Measurements from ENCODE around the gene NSUN7.

DNA sequence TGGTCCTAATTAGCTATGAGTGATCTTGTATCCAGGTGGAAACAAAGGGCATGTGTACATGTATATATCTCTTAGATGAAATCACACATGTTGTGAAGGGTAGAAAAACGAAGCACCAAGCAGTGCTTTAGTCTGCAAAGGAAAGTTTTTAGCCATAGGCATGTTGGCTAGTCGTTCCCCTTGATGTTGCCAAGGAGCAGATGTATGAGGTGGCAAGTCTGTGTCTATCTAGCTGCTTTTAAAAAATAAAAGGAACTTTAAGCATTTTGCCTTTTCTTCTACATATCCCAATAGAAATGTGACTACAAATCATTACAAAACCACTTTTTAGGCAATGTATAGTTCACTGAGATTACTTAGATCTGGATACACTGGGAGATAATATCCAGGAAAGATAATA lies 63.1 kb downstream of the NSUN7 start:
- TF ChIP-seq ZSCAN29 (IDR thresholded peaks at IDR 0.05) (no peak), MTA1 (IDR thresholded peaks at IDR 0.05; ENCODE audit: borderline replicate concordance) (no peak), RAD21 (CRISPR knock-in tag; conservative IDR thresholded peaks at IDR 0.05 in 1 of 2, IDR thresholded peaks at IDR 0.05 in 1 of 2) (no peak), FOXA1 (IDR thresholded peaks at IDR 0.05; ENCODE audit: borderline replicate concordance) (no peak), TBP (optimal IDR thresholded peaks at IDR 0.05; ENCODE audit: low read depth, low read length) (no peak)
- TF ChIP-seq, protein P1, sequence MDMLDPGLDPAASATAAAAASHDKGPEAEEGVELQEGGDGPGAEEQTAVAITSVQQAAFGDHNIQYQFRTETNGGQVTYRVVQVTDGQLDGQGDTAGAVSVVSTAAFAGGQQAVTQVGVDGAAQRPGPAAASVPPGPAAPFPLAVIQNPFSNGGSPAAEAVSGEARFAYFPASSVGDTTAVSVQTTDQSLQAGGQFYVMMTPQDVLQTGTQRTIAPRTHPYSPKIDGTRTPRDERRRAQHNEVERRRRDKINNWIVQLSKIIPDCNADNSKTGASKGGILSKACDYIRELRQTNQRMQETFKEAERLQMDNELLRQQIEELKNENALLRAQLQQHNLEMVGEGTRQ (CRISPR knock-in tag; IDR thresholded peaks at IDR 0.05), result no peak

All from K562 (cell line).